ENCODE measurements around the gene SNTB2.
"Not testable (repeated sequence)": the region's sequence is repeated elsewhere in the genome, so short reads cannot be mapped to it uniquely, and the experiment has no call there.

Gene SNTB2

GRCh38 chr16:69233124-69233523 lies 46.2 kb downstream of the SNTB2 start:
- in situ Hi-C loops (cut with MboI; ENCODE audit: low sequenced_read_pairs): no loop called here

- in situ Hi-C loops (cut with MboI; ENCODE audit: low sequenced_read_pairs): no loop called here
These were observed 47.5 kb downstream of the SNTB2 start for GRCh38 chr16:69234460-69234859.

DNA sequence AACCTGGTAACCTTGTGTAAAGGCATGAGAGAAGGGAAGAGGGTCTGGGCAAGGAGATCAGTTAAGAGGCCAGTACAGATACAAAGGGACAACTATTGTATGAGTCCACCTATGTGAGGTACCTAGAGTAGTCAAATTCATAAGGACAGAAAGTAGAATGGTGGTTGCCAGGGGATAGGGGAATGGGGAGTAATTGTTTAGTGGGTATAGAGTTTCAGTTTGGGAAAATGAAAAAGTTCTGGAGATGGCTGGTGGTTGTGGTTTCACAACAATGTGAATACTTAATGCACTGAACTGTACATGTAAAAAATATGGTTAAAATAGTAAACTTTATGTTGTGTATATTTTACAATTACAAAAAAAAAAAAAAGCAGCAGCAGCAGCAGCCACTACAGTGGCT lies 49.4 kb downstream of the SNTB2 start:
- in situ Hi-C loops (cut with MboI; ENCODE audit: low sequenced_read_pairs): no loop called here

- in situ Hi-C loops (cut with MboI; ENCODE audit: low sequenced_read_pairs): no loop called here
These were observed 50.3 kb downstream of the SNTB2 start for GRCh38 chr16:69237296-69237695.

DNA sequence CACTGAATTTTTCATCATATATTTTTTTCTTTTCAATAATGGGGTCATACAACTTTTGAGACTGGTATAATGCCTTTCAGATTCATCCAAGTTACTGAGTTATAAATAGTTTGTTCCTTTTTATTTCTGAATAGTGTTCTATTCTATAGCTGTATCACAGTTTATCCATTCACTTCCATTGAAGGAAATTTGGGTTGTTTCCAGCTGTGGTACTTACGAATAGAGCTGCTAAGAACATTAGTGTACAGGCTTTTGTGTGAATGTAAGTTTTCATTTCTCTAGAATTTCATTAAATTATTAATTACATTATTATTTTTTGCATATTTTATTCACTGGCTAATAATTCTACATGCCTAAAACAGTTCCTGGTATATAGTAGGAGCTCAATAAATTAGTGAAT lies 52.9 kb downstream of the SNTB2 start:
- in situ Hi-C loops (cut with MboI; ENCODE audit: low sequenced_read_pairs): no loop called here

DNA sequence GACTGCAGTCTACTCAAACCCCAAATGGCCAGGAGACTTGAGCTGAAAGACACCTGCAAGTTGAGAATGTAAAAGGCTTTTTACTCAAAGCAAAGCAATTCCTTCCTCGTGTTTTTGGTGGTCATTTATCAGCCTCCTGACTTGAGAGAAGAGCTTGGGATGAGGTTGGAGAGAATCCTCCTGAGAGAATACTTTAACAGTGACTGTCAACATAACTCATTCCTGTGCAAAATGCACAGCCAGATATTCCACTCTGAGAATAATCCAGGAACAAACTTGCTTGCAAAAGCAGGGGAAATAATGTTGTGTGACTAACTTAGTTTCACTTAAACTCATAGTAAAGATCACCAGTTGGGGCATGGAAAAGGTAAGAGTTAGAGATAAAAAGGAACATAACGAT lies 53.4 kb downstream of the SNTB2 start:
- in situ Hi-C loops (cut with MboI; ENCODE audit: low sequenced_read_pairs): no loop called here

DNA sequence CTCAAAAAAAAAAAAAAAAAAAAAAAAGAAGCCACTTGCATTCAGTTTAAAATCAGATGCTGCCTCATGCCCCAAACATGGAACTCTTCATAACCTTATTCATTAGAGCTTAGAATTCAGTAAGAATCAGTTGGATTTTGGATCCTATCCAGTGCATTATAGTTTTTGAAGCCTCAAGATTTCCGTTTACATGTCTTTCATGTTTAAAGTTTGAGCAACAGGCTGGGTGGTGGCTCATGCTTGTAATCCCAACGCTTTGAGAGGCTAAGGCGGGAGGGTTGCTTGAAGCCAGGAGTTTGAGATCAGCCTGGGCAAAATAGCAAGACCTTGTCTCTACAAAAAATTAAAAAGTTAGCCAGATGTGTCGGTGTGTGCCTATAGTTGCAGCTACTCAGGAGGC lies 55.0 kb downstream of the SNTB2 start:
- in situ Hi-C loops (cut with MboI; ENCODE audit: low sequenced_read_pairs): no loop called here

GRCh38 chr16:69243479-69243878 lies 56.5 kb downstream of the SNTB2 start:
- in situ Hi-C loops (cut with MboI; ENCODE audit: low sequenced_read_pairs): no loop called here

- in situ Hi-C loops (cut with MboI; ENCODE audit: low sequenced_read_pairs): no loop called here
These were observed 57.4 kb downstream of the SNTB2 start for GRCh38 chr16:69244336-69244735.

DNA sequence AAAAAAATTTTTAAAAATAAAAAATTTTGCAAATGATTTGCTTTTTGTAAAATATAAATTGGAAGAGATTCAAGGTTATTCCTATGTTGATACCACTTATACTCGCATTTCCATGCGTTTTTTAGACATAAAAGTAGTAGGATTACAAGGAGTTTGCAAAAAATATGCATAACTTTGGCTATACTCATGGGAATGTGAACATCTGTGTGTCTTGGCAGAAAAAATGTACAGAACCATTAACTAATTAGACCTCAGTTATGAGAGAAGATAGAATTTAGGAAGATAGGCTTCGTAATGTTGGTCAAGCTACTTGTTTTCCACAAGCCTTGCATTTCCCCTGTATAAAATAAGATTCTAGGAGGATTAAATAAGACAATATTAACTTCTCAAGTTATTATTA lies 63.1 kb downstream of the SNTB2 start:
- in situ Hi-C loops (cut with MboI; ENCODE audit: low sequenced_read_pairs): no loop called here

- in situ Hi-C loops (cut with MboI; ENCODE audit: low sequenced_read_pairs): no loop called here
These were observed 66.9 kb downstream of the SNTB2 start for GRCh38 chr16:69253870-69254341.

DNA sequence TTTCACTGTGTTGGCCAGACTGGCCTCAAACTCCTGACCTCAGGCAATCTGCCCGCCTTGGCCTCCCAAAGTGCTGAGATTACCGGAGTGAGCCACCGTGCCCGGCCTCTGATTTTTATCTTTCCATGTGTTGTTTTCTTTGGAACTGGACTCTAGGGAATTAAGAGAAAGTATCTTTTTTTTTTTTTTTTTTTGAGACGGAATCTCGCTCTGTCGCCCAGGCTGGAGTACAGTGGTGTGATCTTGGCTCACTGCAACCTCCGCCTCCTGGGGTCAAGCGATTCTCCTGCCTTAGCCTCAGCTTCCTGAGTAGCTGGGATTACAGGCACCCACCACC lies 72.4 kb downstream of the SNTB2 start:
- in situ Hi-C loops (cut with MboI; ENCODE audit: low sequenced_read_pairs): not testable (repeated sequence)

- in situ Hi-C loops (cut with MboI; ENCODE audit: low sequenced_read_pairs): no loop called here
These were observed 73.1 kb downstream of the SNTB2 start for GRCh38 chr16:69260019-69260418.

DNA sequence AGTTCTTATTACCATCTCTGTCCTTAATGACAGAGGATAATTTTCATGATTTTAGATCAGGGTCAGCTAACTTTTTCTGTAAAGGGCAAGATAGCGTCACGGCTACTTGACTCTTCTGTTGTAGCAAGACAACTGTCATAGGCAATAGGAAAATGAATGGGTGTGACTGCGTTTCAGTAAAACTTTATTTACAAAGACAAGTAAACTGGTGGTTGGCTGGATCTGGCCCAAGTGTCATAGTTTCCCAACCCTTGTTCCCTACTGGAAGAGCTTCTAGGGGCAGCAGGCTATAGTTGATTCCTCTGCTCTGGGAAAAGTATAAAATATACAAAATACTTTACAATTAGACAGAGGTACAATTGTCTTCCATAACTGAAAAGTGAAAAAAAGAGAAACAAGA lies 73.5 kb downstream of the SNTB2 start:
- in situ Hi-C loops (cut with MboI; ENCODE audit: low sequenced_read_pairs): no loop called here

DNA sequence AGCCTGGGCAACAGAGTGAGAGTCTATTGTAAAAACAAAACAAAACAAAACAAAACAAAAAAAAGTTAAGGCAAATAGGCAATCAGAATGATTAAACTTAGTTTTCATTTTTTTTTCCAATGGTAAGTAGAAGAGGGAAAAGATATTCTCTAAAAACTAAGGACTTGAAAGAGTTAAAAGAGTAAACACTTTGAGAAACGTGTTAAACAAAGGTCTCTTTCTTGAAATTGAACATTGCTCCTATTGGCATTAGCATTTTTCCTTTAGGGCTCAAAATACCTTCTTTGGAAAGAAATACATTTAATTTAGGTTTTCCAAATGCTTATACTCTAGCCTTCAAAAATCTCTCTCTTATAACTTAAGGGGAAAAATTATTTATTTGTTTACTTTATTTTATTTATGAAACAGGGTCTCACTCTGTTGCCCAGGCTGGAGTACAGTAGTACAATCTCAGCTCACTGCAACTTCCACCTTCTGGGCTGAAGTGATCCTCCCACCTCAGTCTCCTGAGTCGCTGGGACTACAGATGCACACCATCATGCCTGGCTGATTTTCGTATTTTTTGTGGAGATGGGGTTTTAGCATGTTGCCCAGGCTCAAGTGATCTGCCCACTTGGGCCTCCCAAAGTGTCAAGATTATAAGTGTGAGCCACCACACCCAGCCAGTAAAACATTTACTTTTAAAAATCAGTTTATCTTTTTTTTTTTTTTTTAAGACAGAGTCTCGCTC lies 79.5 kb downstream of the SNTB2 start:
- in situ Hi-C loops (cut with MboI; ENCODE audit: low sequenced_read_pairs): no loop called here

- in situ Hi-C loops (cut with MboI; ENCODE audit: low sequenced_read_pairs): no loop called here
These were observed 80.7 kb downstream of the SNTB2 start for GRCh38 chr16:69267633-69268032.

DNA sequence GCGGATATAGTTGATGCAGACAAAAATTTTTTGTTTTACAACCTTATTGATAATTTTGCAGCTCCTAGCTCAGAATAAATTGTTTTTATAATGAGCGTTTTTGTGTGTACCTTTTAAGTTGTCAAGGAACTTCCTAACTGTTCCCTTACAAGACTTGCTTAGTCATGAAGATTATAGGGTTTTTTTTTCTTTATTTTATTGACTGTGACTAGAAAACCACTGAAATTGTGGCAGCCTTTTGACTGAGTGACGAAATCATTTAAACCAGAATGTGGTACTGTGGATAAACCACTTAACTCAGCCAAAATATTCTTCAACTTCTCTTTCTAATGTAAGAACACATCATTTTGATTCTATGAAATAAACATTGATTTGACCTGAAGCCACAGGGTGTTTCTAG lies 83.4 kb downstream of the SNTB2 start:
- in situ Hi-C loops (cut with MboI; ENCODE audit: low sequenced_read_pairs): no loop called here

DNA sequence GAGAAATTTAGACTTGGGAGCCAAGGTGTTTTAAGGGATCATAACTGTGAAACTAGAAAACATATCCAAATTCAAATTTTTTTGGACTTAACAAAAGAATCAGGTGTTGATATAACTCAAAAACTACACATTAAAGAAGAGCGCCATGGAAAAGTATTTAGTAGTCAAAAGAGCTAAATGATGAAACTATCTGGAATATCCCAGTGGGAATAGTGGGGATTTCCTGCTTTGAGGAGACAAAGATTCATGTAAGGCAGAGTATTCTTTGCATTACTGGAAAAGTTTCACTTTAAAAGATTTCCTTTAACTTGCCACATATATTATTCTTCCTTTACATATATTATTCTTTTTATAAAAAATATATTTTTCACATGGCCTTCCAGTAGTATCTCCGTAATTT lies 83.9 kb downstream of the SNTB2 start:
- in situ Hi-C loops (cut with MboI; ENCODE audit: low sequenced_read_pairs): no loop called here

GRCh38 chr16:69273009-69273408 lies 86.0 kb downstream of the SNTB2 start:
- in situ Hi-C loops (cut with MboI; ENCODE audit: low sequenced_read_pairs): no loop called here

DNA sequence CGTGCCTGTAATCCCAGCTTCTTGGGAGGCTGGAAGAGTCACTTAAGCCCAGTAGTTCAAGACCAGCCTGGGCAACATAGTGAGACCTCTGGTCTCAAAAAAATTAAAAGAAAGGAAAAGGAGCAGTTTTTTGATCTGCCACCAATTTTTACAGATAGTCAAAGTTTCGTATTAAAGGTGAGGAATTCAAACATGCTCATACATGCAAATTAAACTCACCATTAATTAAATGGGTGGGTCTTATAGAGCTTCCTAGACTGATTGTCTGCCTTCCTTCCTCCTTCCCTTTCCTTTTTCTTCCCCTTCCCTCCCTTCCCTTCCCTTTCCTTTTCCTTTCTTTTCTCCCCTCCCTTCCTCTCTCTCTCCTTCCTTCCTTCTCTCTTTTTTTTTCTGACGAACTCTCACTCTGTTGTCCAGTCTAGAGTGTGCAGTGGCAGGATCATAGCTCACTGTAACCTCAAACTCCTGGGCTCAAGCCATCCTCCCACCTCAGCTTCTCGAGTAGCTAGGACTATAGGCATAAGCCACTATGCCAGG lies 87.8 kb downstream of the SNTB2 start:
- in situ Hi-C loops (cut with MboI; ENCODE audit: low sequenced_read_pairs): loop anchor here (25.0 kb wide), 1 partner anchor 112 kb away; no protein-coding TSS in a partner anchor

GRCh38 chr16:69276148-69277115 lies 89.5 kb downstream of the SNTB2 start:
- in situ Hi-C loops (cut with MboI; ENCODE audit: low sequenced_read_pairs): loop anchor here (25.0 kb wide), 1 partner anchor 114 kb away; no protein-coding TSS in a partner anchor

DNA sequence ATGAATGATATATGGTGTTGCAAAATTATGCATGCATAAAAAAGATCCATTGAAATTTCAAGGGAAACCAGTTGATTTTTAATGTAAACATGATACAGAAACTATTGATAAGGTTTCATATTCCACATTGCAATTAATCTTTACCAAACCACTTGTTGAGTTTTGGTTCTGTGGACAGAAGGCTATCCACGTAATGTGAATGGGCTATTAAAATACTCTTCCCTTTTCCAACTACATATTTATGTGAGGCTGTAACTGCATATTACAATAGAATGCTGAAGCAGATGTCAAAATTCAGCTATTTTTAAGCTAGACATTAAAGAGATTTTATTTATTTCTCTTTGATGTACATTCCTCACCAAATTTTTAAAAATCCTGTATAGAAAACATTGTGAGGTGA lies 90.4 kb downstream of the SNTB2 start:
- in situ Hi-C loops (cut with MboI; ENCODE audit: low sequenced_read_pairs): loop anchor here (25.0 kb wide), 1 partner anchor 115 kb away; no protein-coding TSS in a partner anchor
